GM21367 (cell line): Measurements from ENCODE around the gene SLC39A11.
"Not testable (repeated sequence)": the region's sequence is repeated elsewhere in the genome, so short reads cannot be mapped to it uniquely, and the experiment has no call there.

ENCODE experiments used
- ATAC-seq: cut with Tn5 transposase; IDR thresholded peaks from one replicate; pipeline ENCODE4 v1.9.1; 2021; ENCODE audit not compliant: unreplicated experiment

The SLC39A11 gene

DNA sequence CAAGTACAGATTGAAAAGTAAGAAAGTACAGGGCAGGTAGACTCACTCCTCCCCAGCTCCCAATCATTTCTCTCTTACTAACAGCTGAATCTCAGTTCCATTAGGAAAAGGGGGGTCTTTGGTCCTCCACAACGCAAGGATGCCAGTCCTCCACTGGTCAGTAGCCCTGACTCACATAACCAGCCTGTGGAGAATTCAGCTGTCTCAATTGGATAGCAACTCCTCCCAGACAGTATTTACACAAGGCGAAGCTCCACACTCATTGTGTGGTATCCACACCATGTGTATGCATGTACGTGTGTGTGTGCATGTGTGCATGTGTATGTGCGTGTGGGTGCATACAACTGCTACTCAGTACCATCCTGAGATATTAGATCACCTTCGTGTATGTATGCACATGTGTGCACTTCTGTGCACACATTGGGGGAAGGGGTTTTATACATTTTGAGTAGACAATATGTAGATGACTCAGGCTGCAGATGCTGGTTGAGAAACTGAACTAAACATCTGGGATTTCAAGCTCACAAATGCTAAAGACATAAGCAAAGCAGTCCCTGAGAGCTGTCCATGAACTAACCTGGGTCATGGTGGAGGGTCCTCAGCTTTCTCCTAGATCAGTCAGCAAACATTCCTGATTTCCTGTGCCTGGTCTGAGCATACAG, 240.1 kb downstream of the SLC39A11 start:
- ATAC-seq, result no peak

DNA sequence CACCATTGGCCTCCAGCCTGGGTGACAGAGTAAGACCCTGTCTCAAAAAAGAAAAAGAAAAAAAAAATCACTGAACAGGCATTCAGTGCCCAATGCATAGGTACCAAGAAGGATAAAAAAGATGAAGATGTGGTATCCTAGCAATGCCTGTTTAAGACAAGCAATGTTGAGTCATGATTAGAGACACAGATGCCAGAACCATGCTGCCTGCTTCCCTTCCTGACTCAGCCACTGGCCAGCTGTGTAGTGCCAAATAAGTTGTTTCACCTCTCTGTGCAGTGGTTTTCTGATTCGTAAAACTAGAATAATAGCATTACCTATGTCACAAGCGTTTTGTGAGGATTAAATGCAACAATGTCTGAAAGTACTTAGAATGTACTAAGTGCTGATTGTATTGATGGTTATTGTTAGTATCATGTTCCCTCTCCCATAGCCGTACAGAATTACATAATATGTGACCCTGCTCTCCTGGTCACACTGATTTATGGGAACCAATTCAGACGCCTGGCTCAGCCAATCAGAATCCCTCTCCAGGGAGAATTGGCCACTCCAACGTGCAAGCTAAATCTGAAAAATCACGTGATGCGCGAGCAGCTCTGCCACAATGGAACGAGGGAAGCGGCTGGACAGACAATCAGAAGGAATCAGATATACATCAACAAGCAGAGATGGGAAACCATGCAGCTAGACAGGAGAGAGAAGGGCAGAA, 241.9 kb downstream of the SLC39A11 start:
- no peak for ATAC-seq

DNA sequence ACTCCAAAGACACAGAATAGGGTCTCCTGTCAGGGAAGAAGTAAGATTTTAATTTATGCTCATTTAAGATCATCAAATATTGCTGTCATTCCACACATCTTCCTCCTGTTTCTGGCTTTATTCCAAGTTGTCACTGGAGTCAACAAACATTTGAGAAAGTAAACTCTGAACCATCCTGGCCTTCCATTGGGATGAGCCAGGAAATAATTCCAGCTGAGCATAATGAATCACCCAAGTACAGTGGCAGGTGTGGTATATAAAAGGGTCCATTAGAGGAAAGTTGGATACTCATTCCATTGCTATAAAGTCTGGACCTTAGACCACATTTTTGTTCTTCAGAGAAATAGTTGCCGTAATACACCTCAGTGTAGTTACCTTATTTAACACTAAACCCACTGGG, 246.1 kb downstream of the SLC39A11 start:
- no peak for ATAC-seq

DNA sequence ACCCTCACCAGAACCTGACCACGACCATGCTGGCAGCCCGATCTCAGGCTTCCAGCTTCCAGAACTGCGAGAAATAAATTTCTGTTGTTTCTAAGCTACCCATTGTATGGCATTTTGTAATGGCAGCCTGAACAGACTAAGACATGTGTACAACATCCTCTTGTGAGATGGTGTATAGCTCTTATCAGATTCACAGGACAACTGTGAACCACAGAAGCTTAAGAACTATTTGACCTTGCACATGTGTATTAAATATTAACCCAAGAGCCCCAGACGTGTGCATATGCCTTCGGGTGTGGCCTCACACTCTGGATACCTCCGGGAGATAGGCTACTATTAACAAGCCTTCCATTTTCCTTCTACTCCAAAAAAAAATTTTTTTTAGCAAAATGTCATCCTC, 248.9 kb downstream of the SLC39A11 start:
- ATAC-seq, result no peak

DNA sequence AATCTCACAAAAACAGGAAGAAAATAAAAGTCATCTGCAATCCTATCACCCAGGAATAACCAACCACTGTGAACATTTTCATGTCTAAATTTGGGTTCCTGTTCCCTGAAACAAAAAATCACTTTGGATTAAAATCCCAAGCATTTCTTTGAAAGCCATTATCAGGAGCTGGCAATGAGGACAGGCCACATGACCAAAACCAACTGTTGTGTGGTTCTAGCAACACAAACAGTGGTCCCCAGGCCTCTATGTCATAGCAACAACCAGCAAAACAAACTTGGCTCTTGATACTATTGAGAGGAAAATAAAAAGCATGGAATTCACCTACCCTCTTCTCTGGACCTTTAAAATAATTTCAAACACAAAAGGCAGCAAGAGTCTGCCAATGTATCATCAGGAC, 252.5 kb downstream of the SLC39A11 start:
- ATAC-seq, result no peak

DNA sequence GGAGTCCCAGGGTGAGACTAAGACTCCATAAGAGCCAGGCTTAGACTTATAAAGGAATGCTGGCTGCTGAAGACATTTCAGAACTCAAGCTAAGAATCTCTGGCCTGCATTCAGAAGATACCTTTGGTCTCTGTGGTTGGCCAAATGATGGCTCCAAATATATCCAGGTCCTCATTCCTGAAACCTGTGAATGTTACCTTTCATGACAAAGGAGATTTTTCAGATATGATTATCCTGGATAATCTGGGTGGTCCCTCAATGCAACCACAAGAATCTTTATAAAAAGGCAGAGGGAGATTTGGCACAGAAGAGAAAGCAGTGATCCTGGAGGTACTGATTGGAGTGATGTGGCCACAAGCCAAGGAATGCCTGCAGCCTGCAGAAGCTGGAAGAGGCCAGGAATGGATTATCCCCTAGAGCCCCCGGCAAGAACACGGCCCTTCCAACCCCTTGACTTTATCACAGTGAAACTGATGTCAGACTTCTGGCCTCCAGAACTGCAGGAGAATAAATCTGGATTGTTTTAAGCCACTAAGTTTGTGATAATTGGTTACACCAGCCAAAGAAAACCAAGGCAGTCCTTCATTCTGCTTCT, 253.3 kb downstream of the SLC39A11 start:
- ATAC-seq, result no peak

- ATAC-seq, result no peak
Measured at GRCh38 chr17:72838581-72838980, 253.9 kb downstream of the SLC39A11 start.

GRCh38 chr17:72838068-72838467, 254.4 kb downstream of the SLC39A11 start:
- no peak for ATAC-seq

DNA sequence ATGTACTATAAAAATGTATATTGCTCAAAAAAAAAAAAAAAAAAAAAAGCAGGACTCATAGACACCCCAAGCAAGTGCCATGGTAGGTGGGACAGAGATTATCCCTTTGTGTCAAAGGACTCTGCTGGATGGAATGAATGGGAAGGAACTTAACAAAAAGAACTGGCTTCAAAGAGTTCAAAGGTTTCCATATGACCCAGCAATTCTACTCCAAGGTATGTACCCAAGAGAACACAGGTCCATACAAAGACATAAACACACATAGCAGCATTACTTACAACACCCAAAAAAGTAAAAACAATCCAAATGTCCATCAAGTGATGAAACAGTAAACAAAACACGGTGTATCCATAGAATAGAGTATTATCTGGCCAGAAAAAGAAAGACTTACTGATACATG, 255.2 kb downstream of the SLC39A11 start:
- no peak for ATAC-seq

- ATAC-seq, result no peak
Measured at GRCh38 chr17:72833128-72833765, 259.2 kb downstream of the SLC39A11 start.

DNA sequence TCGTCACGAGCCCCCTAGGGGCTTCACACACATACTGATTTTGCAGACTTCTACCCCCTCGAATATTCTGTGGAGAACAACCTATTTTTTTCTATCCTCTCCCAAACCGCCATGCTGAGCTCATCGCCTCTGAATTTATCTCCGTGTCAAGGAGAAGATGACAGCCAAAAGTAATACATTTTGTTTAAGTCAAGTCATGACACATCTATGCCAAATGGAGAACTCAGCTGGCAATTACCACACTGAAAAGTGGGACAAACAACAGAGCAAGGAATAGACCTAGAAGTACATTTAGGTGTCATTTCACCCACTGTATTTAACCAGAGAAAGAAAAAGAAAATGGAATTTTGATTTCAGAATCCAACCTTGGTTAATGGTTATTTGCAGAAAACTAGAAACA, 260.2 kb downstream of the SLC39A11 start:
- no peak for ATAC-seq

GRCh38 chr17:72829883-72830282, 262.6 kb downstream of the SLC39A11 start:
- no peak for ATAC-seq

DNA sequence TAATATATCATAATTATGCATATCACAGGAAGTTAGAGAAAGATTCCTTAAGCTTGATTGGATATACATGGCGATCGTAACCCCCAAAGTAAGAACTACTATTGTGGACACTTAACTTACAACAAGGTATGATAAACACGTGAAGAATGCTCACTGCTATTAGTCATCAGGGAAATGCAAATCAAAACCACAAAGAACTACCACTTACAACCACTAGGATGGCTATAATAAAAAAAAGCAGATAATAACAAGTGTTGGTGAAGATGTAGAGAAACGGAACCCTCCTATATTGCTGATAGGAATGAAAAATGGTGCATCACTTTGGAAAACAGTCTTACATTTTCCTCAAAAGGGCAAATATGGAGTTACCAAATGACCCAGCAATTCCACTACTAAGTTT, 265.9 kb downstream of the SLC39A11 start:
- no peak for ATAC-seq

DNA sequence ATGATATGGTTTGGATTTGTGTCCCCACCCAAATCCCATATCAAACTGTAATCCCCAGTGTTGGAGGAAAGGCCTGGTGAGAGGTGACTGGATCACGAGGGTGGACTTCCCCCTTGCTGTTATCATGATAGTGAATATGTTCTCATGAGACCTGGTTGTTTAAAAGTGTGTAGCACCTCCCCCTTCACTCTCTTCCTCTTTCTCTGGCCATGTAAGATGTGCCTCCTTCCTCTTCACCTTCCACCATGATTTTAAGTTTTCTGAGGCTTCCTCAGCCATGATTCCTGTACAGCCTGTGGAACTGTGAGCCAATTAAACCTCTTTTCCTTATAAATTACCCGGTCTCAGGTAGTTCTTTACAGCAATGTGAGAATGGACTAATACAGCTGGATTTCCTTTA, 266.4 kb downstream of the SLC39A11 start:
- not testable (repeated sequence) for ATAC-seq

- ATAC-seq, result no peak
Measured at GRCh38 chr17:72825218-72825617, 267.3 kb downstream of the SLC39A11 start.

DNA sequence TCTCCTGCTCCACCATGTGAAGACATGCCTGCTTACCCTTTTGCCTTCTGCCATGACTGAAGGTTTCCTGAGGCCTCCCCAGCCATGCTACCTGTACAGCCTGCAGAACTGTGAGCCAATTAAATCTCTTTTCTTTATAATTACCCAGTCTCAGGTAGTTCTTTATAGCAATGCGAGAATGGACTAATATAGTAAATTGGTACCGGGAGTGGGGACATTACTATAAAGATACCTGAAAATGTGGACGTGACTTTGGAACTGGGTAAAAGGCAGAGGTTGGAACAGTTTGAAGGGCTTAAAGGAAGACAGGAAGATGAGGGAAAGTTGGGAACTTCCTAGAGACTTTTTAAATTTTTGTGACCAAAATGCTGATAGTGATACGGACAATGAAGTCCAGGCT, 268.2 kb downstream of the SLC39A11 start:
- ATAC-seq, result not testable (repeated sequence)

DNA sequence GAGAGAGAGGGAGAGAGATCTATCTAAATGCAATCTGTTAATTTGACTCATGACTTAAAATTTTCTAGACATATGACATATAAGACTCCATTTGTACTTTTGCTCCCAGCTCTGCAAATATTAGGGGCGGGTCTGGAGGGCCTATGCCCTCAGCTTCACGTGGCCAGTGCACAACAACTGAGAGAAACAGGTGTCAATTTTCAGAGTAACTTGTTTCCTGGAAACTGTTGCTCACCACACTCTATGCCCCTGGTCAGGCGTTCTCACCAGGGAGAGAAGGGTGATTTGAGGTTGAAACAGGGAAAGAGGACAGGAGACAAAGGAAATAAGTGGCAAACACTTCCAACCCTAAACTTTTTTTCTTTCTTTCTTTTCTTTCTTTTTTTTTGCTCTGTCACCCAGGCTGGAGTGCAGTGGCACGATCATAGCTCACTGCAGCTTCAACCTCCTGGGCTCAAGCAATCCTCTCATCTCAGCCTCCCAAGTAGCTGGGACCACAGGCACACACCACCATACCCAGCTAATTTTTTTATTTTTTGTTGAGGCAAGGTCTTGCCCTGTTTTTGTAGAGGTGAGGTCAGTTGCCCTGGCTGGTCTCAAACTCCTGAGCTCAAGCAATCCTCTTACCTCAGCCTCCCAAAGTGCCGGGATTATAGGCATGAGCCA, 270.0 kb downstream of the SLC39A11 start:
- no peak for ATAC-seq

GRCh38 chr17:72816406-72816805, 276.1 kb downstream of the SLC39A11 start:
- no peak for ATAC-seq

DNA sequence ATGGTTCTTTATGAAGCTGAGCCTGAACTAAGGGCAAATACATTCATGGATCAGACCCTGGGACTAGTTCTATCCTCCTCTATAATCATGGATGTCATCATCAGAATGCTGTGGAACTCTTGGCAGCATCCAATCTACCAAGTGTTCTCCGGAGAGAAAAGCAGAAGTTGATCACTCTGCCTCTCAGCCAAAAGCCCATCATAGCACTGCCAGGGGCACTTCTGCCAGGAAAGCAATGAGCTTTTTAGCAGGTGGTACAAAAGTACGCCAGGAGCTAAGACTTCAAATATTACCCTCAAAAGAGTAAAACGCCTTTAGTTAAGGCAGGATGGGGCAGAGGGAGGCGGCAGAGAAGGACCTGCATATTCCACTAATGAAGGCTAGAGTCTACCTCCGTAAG, 279.0 kb downstream of the SLC39A11 start:
- no peak for ATAC-seq

DNA sequence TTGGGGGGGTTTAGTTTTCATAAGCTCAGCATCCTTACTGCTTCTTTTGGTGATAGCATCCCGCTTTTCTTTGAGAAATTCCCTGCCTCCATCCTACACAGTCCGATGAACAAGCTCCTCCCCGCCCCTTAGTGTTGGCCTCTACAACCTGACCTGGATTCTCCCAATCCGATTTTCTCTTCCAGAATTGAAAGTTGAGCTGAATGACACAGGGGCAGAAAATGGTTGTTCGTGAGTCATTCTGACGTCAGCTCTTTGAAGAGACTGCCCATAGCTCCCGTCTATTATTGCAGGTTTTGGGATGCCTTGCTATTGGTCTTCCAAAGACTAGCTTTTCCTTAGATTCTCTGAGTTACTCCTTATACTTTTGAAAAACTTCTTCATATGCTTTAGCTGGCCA, 279.7 kb downstream of the SLC39A11 start:
- ATAC-seq, result no peak

DNA sequence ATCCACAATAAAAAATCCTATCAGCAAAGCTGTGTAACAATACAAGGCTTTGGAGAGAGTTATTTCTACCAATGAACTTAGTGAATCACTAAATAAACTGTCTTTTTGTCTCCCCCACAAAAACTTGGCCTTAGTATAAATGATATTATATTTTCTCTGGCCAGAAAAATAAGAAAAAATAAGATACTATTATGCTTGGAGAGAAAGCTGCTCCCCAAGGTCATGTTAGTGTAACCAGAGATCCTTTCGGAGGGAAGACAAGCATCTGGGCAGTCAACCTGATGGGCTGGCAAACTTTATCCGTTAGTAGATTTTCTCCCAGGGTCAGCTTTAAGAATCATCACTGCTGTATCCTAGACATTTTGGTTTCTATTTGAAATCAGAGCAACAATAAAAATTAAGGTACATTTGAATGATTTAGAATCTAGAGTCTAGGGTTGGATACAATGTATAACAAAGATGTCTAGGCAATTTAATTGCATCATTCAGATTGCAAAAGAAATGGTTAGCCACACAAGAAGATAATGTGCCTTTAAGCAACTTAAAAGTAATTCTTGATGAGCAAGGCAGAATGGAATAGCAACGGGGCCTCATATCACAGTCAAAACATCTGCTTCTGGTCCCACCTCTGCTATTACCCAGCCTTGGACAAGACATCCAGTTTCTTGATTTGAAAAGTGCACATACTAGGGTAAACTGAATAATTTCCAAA, 280.4 kb downstream of the SLC39A11 start:
- ATAC-seq, result no peak
